ENCODE data around the gene AS3MT.

Gene AS3MT

GRCh38 chr10:102948176-102948575 is 78.9 kb downstream of the AS3MT start:
- no peaks in the 10 kb centered on the region for H3K9me3 Mint-ChIP-seq
- no peak overlapping the region for H3K4me3 Mint-ChIP-seq
- H3K27me3 Mint-ChIP-seq = no peaks in the 10 kb centered on the region
- DNase-seq (ENCODE audit: low spot score in 2 of 2) (no peak), ATAC-seq (ENCODE audit: low read depth) (no peak)
- H3K36me3 Mint-ChIP-seq = peaks cover 8% of the 10 kb centered on the region
- peaks cover 11% of the 10 kb centered on the region for H3K4me1 Mint-ChIP-seq
- no peak overlapping the region for H3K27ac Mint-ChIP-seq

- H3K27ac Mint-ChIP-seq = no peak overlapping the region
- peaks cover 9% of the 10 kb centered on the region for H3K36me3 Mint-ChIP-seq
- peaks cover 11% of the 10 kb centered on the region for H3K4me1 Mint-ChIP-seq
- H3K4me3 Mint-ChIP-seq = no peak overlapping the region
- no peaks in the 10 kb centered on the region for H3K27me3 Mint-ChIP-seq
- no peak for DNase-seq (ENCODE audit: low spot score in 2 of 2)
- no peak for ATAC-seq (ENCODE audit: low read depth)
- H3K9me3 Mint-ChIP-seq = no peaks in the 10 kb centered on the region
Observed at GRCh38 chr10:102948786-102949185, 79.5 kb downstream of the AS3MT start.

- Mint-ChIP-seq H3K27me3 (no peaks in the 10 kb centered on the region), H3K9me3 (no peaks in the 10 kb centered on the region), H3K4me1 (peaks cover 11% of the 10 kb centered on the region), H3K4me3 (no peak overlapping the region), H3K27ac (no peak overlapping the region), H3K36me3 (peaks cover 13% of the 10 kb centered on the region)
- DNase-seq (ENCODE audit: low spot score in 2 of 2) = no peak
- no peak for ATAC-seq (ENCODE audit: low read depth)
Observed at GRCh38 chr10:102949916-102950315, 80.6 kb downstream of the AS3MT start.

- H3K4me1 Mint-ChIP-seq = peaks cover 6% of the 10 kb centered on the region
- no peak for DNase-seq (ENCODE audit: low spot score in 2 of 2)
Observed at GRCh38 chr10:102951316-102951715, 82.0 kb downstream of the AS3MT start.

More at GRCh38 chr10:102951316-102951715, 82.0 kb downstream of the AS3MT start:
- H3K36me3 Mint-ChIP-seq = peaks cover 12% of the 10 kb centered on the region
- ATAC-seq (ENCODE audit: low read depth) = no peak
- H3K9me3 Mint-ChIP-seq = no peaks in the 10 kb centered on the region
- H3K27ac Mint-ChIP-seq = no peak overlapping the region
- no peak overlapping the region for H3K4me3 Mint-ChIP-seq
- no peaks in the 10 kb centered on the region for H3K27me3 Mint-ChIP-seq
